CD14-positive monocyte (primary cell): ENCODE measurements around the gene C1S. TPM values are rescaled to one million over a fixed set of nuclear protein-coding genes. Genes with fewer than 3 reads are reported as not detected.

ENCODE experiments used
- DNase-seq, 3 donors: peaks; one replicate each; pipeline ENCODE4 v3.0.0-alpha.2; 2011 to 2022
- H2AFZ ChIP-seq: 2 replicates; pipeline ENCODE4 v1.6.0; 2012; ENCODE audit warnings: mild to moderate bottlenecking, low read depth, low read length, inconsistent platforms; ENCODE audit not compliant: insufficient read depth, poor library complexity, severe bottlenecking
- H3K27ac ChIP-seq, 2 donors: 1 replicate in 1 of 2; 2 replicates in 1 of 2; pipeline ENCODE4 v1.5.1; 2012 to 2013; ENCODE audit warnings: low read length in 2 of 2, control low read depth in 1 of 2, inconsistent platforms in 1 of 2, low read depth in 1 of 2, mild to moderate bottlenecking in 1 of 2
- H3K27me3 ChIP-seq, 2 donors: one replicate each; pipeline versions ENCODE4 v1.6.0 to v1.6.1; 2011 to 2013; ENCODE audit warnings: low read length in 2 of 2; ENCODE audit not compliant: control insufficient read depth in 2 of 2, insufficient read depth in 2 of 2
- H3K36me3 ChIP-seq, 2 donors: replicated peaks in 1 of 2; 1 replicate in 1 of 2; 2 replicates in 1 of 2; pipeline versions ENCODE4 v1.5.1 to v1.6.1; 2012 to 2013; ENCODE audit warnings: low read length in 2 of 2, control low read depth in 1 of 2, inconsistent platforms in 1 of 2, mild to moderate bottlenecking in 1 of 2; ENCODE audit not compliant: insufficient read depth in 2 of 2, control insufficient read depth in 1 of 2
- H3K4me1 ChIP-seq, 2 donors: 1 replicate in 1 of 2; 2 replicates in 1 of 2; pipeline versions ENCODE4 v1.5.1 to v1.6.1; 2012 to 2013; ENCODE audit warnings: low read length in 2 of 2, control low read depth in 1 of 2, inconsistent platforms in 1 of 2, mild to moderate bottlenecking in 1 of 2, moderate library complexity in 1 of 2; ENCODE audit not compliant: insufficient read depth in 2 of 2, control insufficient read depth in 1 of 2
- H3K4me2 ChIP-seq: replicated peaks from 2 replicates; pipeline ENCODE3; 2012; ENCODE audit warnings: low read length, moderate library complexity, mild to moderate bottlenecking; ENCODE audit not compliant: poor library complexity, severe bottlenecking; ENCODE audit errors: extremely low read depth
- H3K4me3 ChIP-seq, 3 experiments: fragments of 200-600 bp in 1 of 3; sonication (generic) in 1 of 3; replicated peaks in 1 of 3; 1 replicate in 2 of 3; 2 replicates in 1 of 3; pipeline ENCODE4 v1.5.1; 2011 to 2013; ENCODE audit warnings: low read length in 3 of 3, mild to moderate bottlenecking in 3 of 3, control low read depth in 2 of 3, low read depth in 2 of 3, inconsistent platforms in 1 of 3, moderate library complexity in 1 of 3
- H3K79me2 ChIP-seq: 2 replicates; pipeline ENCODE4 v1.6.0; 2012; ENCODE audit warnings: mild to moderate bottlenecking, control low read depth, inconsistent platforms, low read length, moderate library complexity; ENCODE audit not compliant: insufficient read depth
- H3K9ac ChIP-seq: 2 replicates; pipeline ENCODE4 v1.6.0; 2017; ENCODE audit warnings: low read length, mild to moderate bottlenecking; ENCODE audit not compliant: insufficient read depth, poor library complexity, severe bottlenecking
- H3K9me3 ChIP-seq, 2 donors: replicated peaks in 1 of 2; 1 replicate in 1 of 2; 2 replicates in 1 of 2; pipeline versions ENCODE4 v1.5.1 to v1.6.1; 2012 to 2013; ENCODE audit warnings: low read length in 2 of 2, control low read depth in 1 of 2; ENCODE audit not compliant: control insufficient read depth in 1 of 2, insufficient read depth in 1 of 2
- H4K20me1 ChIP-seq: 2 replicates; pipeline ENCODE4 v1.6.0; 2012; ENCODE audit warnings: mild to moderate bottlenecking, low read length, control low read depth, moderate library complexity; ENCODE audit not compliant: insufficient read depth
- H3K27ac Mint-ChIP-seq, 7 donors: one replicate each; pipeline ENCODE4 v1.8.0; 2020; ENCODE audit warnings: mild to moderate bottlenecking in 7 of 7, mixed read lengths in 7 of 7, moderate library complexity in 6 of 7, inconsistent platforms in 2 of 7
- H3K27me3 Mint-ChIP-seq, 3 donors: one replicate each; pipeline ENCODE4 v1.8.0; 2021 to 2022; ENCODE audit warnings: low read depth in 3 of 3, mild to moderate bottlenecking in 3 of 3, mixed read lengths in 3 of 3, moderate library complexity in 3 of 3, inconsistent platforms in 1 of 3
- H3K36me3 Mint-ChIP-seq, 2 donors: one replicate each; pipeline ENCODE4 v1.8.0; 2020; ENCODE audit warnings: mixed read lengths in 2 of 2, inconsistent platforms in 1 of 2, mild to moderate bottlenecking in 1 of 2
- H3K4me1 Mint-ChIP-seq: one replicate; pipeline ENCODE4 v1.8.0; 2020; ENCODE audit warnings: mild to moderate bottlenecking, mixed read lengths
- H3K4me3 Mint-ChIP-seq, 2 donors: one replicate each; pipeline ENCODE4 v1.8.0; 2020; ENCODE audit warnings: mild to moderate bottlenecking in 2 of 2, mixed read lengths in 2 of 2, moderate library complexity in 1 of 2
- H3K9me3 Mint-ChIP-seq, 7 donors: one replicate each; pipeline ENCODE4 v1.8.0; 2020 to 2022; ENCODE audit warnings: mixed read lengths in 7 of 7, mild to moderate bottlenecking in 6 of 7, moderate library complexity in 6 of 7, inconsistent platforms in 2 of 7
- WGBS: methylation state at CpG from one replicate; pipeline ENCODE4 v1.1.5; 2013; ENCODE audit warnings: missing lambda C conversion rate; ENCODE audit not compliant: insufficient coverage; 5-methylcytosine and 5-hydroxymethylcytosine counted together
- intact Hi-C, 2 donors: fragments of 100-400 bp; cut with micrococcal nuclease; formaldehyde crosslinking; loops; one replicate each; pipeline versions ENCODE4 v1.15.0 to v1.15.1; 2023
- polyA plus RNA-seq, 3 donors: library from polyadenylated mRNA; depleted of rRNA in 1 of 3; unstranded in 2 of 3; stranded (reverse) in 1 of 3; fragments of 300-500 nt in 2 of 3; fragments of >200 nt in 1 of 3; fragmentation: Illumina TruSeq in 2 of 3; gene quantifications; 1 replicate in 2 of 3; 2 replicates in 1 of 3; pipeline ENCODE4 v1.2.3, GENCODE V29; 2012 to 2021
- TF ChIP-seq, protein P1 (sequence below): fragments of 200-600 bp; IDR thresholded peaks from one replicate; pipeline ENCODE4 v1.8.0; 2022; ENCODE audit warnings: antibody characterized with exemption, mild to moderate bottlenecking

Gene C1S
- polyA plus RNA-seq, 3 donors, result 1.00 TPM; not detected in 2

- no peak for DNase-seq
- Histone ChIP-seq H3K9ac (no peak overlapping the region), H3K27ac (no peak overlapping the region), H3K4me3 (no peak overlapping the region), H3K4me1 (peaks cover 0 to 3% of the 10 kb centered on the region in 2 donors), H3K27me3 (peaks cover 0 to 2% of the 10 kb centered on the region in 2 donors), H4K20me1 (no peaks in the 10 kb centered on the region), H3K79me2 (no peaks in the 10 kb centered on the region), H2AFZ (no peak overlapping the region), H3K4me2 (no peak overlapping the region), H3K36me3 (no peaks in the 10 kb centered on the region), H3K9me3 (no peaks in the 10 kb centered on the region)
- no peak overlapping the region for H3K27ac Mint-ChIP-seq
- H3K27me3 Mint-ChIP-seq, result peaks cover 6 to 17% (median 12%) of the 10 kb centered on the region in 3 donors
- H3K36me3 Mint-ChIP-seq, result no peaks in the 10 kb centered on the region
- WGBS, result 100% methylated on average over 2 of the region's 7 CpGs
- H3K4me3 Mint-ChIP-seq, result no peak overlapping the region
- H3K9me3 Mint-ChIP-seq, result peaks cover 0 to 1% (median 0%) of the 10 kb centered on the region in 7 donors
- H3K4me1 Mint-ChIP-seq, result peaks cover 9% of the 10 kb centered on the region
- TF ChIP-seq, protein P1, sequence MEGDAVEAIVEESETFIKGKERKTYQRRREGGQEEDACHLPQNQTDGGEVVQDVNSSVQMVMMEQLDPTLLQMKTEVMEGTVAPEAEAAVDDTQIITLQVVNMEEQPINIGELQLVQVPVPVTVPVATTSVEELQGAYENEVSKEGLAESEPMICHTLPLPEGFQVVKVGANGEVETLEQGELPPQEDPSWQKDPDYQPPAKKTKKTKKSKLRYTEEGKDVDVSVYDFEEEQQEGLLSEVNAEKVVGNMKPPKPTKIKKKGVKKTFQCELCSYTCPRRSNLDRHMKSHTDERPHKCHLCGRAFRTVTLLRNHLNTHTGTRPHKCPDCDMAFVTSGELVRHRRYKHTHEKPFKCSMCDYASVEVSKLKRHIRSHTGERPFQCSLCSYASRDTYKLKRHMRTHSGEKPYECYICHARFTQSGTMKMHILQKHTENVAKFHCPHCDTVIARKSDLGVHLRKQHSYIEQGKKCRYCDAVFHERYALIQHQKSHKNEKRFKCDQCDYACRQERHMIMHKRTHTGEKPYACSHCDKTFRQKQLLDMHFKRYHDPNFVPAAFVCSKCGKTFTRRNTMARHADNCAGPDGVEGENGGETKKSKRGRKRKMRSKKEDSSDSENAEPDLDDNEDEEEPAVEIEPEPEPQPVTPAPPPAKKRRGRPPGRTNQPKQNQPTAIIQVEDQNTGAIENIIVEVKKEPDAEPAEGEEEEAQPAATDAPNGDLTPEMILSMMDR, result no peak
- intact Hi-C loops, result loop anchor here (5.0 to 10.0 kb wide), 2 partner anchors 66 to 169 kb away; no protein-coding TSS in a partner anchor
Observed at GRCh38 chr12:7091171-7091570, 30.7 kb downstream of the C1S start.

DNA sequence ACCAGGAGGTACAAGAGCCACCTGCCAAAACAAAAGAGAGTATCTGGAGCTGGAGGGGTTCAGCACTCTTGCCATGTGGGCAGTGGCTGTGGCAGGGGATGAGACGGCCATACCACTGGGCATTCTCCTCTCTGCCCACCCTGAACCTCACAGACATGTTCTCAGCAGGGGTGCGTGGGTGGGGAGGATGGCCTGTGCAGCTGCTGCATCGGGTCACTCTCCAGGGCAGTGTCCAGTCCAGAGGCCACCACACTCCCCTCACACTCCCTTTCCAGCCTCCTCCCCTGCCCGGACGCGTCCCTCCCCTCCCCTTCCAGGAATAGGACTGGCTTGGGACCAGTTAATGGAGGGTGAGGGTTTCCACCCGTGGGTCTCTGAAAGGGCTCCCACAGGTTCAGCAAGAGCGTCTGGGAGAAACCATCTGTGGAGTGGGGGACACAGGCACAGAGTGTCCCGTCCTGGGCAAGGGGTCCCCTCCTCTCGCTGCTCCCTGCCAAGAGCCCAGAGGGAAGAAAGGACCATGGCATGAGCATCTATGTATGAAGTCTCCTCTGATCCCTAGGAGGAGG is 31.2 kb downstream of the C1S start:
- H3K27ac ChIP-seq, result peak overlapping the region in 1 of 2 donors; percentile 55
- WGBS, result 66% methylated on average over 4 of the region's 10 CpGs
- TF ChIP-seq, protein P1, result no peak

More for the DNA sequence above, 31.2 kb downstream of the C1S start:
- H3K36me3 Mint-ChIP-seq, result peaks cover 4 to 5% of the 10 kb centered on the region in 2 donors
- peak overlapping the region; percentile 78 for H3K4me2 ChIP-seq
- H3K9me3 Mint-ChIP-seq, result peaks cover 0 to 1% (median 0%) of the 10 kb centered on the region in 7 donors
- H3K27ac Mint-ChIP-seq, result peak overlapping the region in 2 of 7 donors; percentile 50 to 84
- peak overlapping the region; percentile 55 for H3K9ac ChIP-seq
- H2AFZ ChIP-seq, result peak overlapping the region; percentile 96
- peak overlapping the region; percentile 89 to 98 for H3K4me3 Mint-ChIP-seq
- H3K27me3 ChIP-seq, result peaks cover 0 to 2% of the 10 kb centered on the region in 2 donors
- peaks cover 9% of the 10 kb centered on the region for H3K4me1 Mint-ChIP-seq
- no peaks in the 10 kb centered on the region for H3K36me3 ChIP-seq
- peaks cover 6 to 17% (median 12%) of the 10 kb centered on the region in 3 donors for H3K27me3 Mint-ChIP-seq
- peak overlapping the region in 1 of 3 experiments; percentile 79 for H3K4me3 ChIP-seq
- no peaks in the 10 kb centered on the region for H3K9me3 ChIP-seq
- DNase-seq, result no peak
- no peaks in the 10 kb centered on the region for H4K20me1 ChIP-seq
- H3K4me1 ChIP-seq, result peaks cover 0 to 3% of the 10 kb centered on the region in 2 donors
- H3K79me2 ChIP-seq, result no peaks in the 10 kb centered on the region
- intact Hi-C loops, result loop anchor here (5.0 to 10.0 kb wide), 2 partner anchors 67 to 169 kb away; no protein-coding TSS in a partner anchor
